Measurements from ENCODE around the gene RPL13.

RPL13 gene

DNA sequence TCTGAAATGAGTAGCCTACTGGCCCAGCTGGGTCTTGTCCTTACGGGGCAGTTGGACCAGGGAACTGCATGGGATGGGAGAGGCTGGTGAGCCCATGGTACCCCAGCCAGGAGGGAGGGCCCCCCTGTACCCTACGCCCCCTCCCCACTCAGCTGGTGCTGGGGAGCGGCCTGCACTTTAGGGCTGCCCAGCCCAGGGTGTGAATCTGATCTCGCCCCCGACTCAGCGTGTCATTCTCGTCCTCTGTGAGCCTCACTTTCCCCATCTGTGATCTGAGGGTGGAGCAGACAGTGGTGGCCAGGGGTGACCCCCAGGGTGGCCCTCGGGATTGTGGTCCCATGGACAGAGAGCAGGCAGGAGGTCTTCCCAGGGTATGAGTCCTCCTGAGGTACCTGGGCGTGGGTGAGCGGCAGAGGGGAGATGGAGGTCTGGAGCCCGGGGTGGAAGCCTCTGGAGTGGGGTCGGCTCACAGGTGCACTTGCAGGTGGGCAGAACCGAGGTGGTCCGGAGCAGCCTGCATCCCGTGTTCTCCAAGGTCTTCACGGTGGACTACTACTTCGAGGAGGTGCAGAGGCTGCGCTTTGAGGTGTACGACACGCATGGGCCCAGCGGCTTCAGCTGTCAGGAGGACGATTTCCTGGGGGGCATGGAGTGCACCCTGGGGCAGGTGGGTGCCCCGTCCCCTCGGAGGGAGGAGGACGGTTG, 16.7 kb downstream of the RPL13 start:
- H3K4me3 ChIP-seq (ENCODE audit: low read depth, low read length) = peak overlapping the region; percentile 71
- peak; percentile 36 for DNase-seq (ENCODE audit: low read depth)
- TF ChIP-seq, protein P1, sequence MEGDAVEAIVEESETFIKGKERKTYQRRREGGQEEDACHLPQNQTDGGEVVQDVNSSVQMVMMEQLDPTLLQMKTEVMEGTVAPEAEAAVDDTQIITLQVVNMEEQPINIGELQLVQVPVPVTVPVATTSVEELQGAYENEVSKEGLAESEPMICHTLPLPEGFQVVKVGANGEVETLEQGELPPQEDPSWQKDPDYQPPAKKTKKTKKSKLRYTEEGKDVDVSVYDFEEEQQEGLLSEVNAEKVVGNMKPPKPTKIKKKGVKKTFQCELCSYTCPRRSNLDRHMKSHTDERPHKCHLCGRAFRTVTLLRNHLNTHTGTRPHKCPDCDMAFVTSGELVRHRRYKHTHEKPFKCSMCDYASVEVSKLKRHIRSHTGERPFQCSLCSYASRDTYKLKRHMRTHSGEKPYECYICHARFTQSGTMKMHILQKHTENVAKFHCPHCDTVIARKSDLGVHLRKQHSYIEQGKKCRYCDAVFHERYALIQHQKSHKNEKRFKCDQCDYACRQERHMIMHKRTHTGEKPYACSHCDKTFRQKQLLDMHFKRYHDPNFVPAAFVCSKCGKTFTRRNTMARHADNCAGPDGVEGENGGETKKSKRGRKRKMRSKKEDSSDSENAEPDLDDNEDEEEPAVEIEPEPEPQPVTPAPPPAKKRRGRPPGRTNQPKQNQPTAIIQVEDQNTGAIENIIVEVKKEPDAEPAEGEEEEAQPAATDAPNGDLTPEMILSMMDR (conservative IDR thresholded peaks at IDR 0.05; ENCODE audit: low read depth, low read length) = no peak

DNA sequence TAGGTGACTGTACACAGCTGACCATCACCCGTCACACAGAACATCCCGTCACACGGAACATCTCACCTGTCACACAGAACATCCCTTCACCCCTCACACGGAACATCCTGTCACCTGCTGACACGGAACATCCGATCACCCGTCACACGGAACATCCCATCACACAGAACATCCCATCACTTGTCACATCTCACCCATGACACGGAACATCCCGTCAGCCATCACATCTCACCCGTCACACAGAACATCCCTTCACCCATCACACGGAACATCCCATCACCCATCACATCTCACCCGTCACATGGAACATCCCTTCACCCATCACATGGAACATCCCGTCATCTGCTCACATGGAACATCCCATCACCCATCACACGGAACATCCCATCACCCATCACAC, 18.9 kb downstream of the RPL13 start:
- TF ChIP-seq, protein P1 (conservative IDR thresholded peaks at IDR 0.05; ENCODE audit: low read depth, low read length) = no peak
- no peak for DNase-seq (ENCODE audit: low read depth)
- no peak overlapping the region for H3K4me3 ChIP-seq (ENCODE audit: low read depth, low read length)

DNA sequence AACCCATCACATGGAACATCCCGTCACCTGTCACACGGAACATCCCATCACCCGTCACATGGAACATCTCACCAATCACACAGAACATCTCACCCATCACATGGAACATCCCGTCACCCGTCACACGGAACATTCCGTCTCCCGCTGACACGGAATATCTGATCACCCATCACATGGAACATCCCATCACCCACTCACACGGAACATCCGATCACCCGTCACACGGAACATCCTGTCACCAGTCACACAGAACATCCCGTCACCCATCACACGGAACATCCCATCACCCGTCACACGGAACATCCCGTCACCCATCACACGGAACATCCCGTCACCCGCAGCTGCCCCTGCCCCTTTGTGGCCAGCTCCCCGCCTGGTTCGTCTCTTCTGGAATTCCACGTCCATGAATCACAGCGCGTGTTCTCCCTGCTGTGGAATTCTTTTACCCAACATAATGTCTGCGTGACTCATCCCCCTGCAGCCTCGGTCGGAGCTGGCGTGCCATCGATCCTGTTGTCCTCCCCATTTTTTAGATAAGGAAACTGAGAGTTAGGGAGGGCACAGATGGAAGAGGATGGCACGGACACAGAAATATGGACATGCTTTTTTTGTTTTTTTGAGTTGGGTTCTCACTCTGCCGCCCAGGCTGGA, 20.7 kb downstream of the RPL13 start:
- no peak overlapping the region for H3K4me3 ChIP-seq (ENCODE audit: low read depth, low read length)
- TF ChIP-seq, protein P1 (conservative IDR thresholded peaks at IDR 0.05; ENCODE audit: low read depth, low read length) = no peak
- peak; percentile 99 for DNase-seq (ENCODE audit: low read depth)

DNA sequence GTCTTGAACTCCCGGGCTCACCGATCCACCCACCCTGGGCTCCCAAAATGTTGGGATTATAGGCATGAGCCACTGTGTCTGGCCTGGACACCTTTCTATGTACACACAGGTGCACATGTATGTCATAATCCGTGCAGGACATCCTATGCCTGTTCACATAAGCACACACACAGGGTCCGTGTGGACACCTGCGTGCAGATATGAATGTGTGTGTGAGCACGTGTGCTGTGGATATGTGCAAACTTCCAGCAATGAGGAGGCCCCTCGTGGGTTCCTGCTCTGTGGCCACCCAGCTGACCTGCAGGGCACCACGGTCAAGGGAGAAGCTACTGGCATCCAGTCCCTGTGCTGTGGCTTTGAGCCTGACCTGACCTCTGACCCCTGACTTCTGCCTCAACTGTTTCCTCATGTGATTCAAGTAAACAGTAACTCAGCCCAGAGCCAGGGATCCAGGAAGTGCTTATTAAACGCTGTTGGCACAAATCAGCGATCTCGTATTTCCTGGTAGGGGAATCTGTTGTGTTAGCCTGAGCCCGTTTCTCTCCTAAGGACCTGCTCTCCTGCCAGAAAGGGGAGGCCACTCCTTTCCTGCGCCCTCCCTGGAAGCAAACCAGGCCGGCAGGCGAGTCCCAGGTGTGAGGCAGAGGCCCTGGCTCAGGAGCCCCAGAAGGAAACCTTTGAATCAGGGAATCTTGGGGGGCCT, 21.5 kb downstream of the RPL13 start:
- peak; percentile 94 for DNase-seq (ENCODE audit: low read depth)
- H3K4me3 ChIP-seq (ENCODE audit: low read depth, low read length) = no peak overlapping the region
- TF ChIP-seq, protein P1 (conservative IDR thresholded peaks at IDR 0.05; ENCODE audit: low read depth, low read length) = no peak

DNA sequence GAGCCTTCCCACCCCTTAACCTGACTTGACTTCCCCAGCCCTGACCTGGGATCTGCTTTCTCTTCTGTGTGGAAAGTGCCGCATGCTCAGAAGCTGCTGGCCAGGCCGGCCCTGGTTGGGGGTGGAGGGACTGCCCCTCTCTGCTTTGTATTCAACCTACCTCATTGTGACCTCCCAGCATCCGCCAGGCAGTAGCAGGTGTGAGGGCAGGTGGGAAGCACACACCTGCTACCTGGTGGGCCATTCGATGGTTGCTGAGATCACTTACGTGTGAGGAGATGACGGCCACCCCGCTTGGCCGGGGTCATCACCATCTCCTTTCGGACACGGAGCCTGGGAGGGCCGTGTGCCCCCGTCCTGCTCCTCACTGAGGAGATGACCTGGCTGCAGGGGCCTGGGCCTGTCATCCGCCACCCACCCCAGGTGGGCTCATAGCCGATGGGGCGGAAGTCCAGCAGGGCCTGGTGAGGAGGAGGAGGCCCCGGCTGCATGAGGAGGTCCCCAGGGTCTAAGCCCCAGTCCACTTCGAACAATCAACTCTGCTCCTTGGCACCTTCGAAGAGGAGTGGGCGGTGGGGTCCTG, 22.2 kb downstream of the RPL13 start:
- TF ChIP-seq, protein P1 (conservative IDR thresholded peaks at IDR 0.05; ENCODE audit: low read depth, low read length) = no peak
- DNase-seq (ENCODE audit: low read depth) = no peak
- no peak overlapping the region for H3K4me3 ChIP-seq (ENCODE audit: low read depth, low read length)

DNA sequence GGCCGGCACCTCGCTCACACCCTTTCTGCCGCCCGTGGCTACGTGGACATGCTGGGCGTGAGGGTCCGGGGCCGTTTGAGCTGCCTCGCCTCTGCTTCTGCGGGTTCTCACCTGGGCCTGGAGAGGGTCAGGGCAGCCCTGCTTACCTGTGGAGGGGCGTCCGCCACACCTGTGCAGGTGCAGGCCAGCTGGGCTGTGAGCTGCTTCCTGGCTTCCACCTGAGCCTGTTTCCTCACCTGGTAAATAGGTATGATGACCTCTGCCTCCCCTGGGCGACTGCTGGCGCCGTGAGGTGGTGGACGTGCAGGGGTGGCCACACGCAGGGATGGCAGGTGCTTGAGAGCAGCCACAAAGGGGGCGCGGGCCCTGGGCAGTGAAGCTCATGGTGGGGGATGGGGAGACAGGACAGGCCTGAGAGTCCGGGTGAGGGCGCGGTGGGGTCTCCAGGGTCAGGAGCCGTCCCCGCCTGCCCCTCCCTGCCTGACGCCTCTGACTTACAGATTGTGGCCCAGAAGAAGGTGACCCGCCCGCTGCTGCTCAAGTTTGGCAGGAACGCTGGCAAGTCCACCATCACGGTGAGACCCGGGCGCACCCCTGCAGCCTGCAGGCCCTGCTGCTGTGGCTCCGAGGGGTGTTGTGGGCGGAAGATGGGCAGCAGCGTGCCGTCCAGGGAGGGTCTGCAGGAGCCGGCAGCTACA, 22.9 kb downstream of the RPL13 start:
- TF ChIP-seq, protein P1 (conservative IDR thresholded peaks at IDR 0.05; ENCODE audit: low read depth, low read length) = no peak
- no peak overlapping the region for H3K4me3 ChIP-seq (ENCODE audit: low read depth, low read length)
- no peak for DNase-seq (ENCODE audit: low read depth)
